ENCODE measurements around the gene SLC35F3. TPM values are rescaled to one million over a fixed set of nuclear protein-coding genes. Genes with fewer than 3 reads are reported as not detected.

SLC35F3 gene
- total RNA-seq, 1 donor from 2014 or later, result 1.6 TPM

DNA sequence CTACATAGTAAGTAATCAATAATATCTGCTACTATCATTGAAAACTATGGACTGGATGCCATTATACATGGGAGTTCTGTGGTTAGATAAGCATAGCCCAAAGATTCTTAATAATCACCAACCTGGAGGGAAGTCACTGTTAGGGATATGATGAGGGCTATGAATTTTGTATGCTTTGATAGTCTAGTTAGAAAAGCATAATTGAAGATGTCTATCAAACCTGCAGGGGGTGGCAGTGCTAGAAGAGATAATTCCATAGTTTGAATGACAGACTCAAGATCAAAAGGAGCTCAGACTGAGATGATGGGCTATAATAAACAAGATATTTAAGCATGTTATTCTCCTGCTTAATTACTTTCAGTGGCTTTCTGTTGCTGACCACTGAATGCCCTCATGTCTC, 453.4 kb downstream of the SLC35F3 start:
- TF ChIP-seq, protein P1, sequence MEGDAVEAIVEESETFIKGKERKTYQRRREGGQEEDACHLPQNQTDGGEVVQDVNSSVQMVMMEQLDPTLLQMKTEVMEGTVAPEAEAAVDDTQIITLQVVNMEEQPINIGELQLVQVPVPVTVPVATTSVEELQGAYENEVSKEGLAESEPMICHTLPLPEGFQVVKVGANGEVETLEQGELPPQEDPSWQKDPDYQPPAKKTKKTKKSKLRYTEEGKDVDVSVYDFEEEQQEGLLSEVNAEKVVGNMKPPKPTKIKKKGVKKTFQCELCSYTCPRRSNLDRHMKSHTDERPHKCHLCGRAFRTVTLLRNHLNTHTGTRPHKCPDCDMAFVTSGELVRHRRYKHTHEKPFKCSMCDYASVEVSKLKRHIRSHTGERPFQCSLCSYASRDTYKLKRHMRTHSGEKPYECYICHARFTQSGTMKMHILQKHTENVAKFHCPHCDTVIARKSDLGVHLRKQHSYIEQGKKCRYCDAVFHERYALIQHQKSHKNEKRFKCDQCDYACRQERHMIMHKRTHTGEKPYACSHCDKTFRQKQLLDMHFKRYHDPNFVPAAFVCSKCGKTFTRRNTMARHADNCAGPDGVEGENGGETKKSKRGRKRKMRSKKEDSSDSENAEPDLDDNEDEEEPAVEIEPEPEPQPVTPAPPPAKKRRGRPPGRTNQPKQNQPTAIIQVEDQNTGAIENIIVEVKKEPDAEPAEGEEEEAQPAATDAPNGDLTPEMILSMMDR (conservative IDR thresholded peaks at IDR 0.05; ENCODE audit: low read depth, low read length), result no peak
- H3K4me3 ChIP-seq (ENCODE audit: low read depth, low read length), result peak overlapping the region; percentile 52
- DNase-seq (ENCODE audit: low read depth), result no peak

DNA sequence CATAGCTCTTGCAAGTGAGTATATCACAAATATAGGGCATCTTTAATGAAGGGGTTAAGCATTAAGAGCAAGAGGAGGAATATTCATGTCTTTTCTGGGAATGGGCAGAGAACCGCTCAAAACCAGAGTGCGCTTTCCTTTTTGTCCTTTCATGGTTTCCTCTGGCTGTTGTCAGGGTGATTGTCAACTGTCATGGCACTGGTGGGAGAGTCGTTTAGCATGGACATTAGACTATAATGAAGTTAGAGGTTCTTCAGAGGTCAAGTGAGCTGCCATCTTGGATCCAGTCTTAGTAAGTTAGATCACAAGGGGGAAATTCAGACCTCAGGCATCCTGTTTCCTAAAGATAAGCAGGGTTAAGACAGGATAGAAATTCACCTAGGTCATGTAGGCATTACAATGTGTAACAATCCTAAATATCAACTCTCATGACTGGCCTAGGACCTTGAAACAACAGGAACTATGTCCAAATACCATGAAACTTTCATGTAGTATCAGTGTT, 456.7 kb downstream of the SLC35F3 start:
- no peak for DNase-seq (ENCODE audit: low read depth)
- no peak overlapping the region for H3K4me3 ChIP-seq (ENCODE audit: low read depth, low read length)
- TF ChIP-seq, protein P1 (conservative IDR thresholded peaks at IDR 0.05; ENCODE audit: low read depth, low read length), result no peak

DNA sequence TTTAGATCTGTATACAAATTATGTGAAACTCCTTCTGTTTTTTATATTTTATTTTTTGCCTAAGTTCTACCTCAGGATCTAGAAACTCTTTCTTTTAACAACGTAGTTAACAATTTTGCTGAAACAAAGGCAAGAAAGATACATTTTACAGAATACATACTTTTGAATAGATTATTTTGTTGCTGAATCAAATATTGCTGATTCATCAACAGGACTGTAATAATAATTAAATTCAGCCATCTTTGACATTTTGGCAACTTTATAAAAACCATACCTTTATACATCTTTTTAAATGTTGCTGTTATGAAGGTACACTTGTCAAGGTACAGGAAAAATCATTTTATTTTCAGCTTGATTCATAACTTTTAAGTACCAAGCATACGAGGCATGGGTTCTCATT, 458.1 kb downstream of the SLC35F3 start:
- H3K4me3 ChIP-seq (ENCODE audit: low read depth, low read length), result no peak overlapping the region
- TF ChIP-seq, protein P1 (conservative IDR thresholded peaks at IDR 0.05; ENCODE audit: low read depth, low read length), result no peak
- DNase-seq (ENCODE audit: low read depth), result no peak

DNA sequence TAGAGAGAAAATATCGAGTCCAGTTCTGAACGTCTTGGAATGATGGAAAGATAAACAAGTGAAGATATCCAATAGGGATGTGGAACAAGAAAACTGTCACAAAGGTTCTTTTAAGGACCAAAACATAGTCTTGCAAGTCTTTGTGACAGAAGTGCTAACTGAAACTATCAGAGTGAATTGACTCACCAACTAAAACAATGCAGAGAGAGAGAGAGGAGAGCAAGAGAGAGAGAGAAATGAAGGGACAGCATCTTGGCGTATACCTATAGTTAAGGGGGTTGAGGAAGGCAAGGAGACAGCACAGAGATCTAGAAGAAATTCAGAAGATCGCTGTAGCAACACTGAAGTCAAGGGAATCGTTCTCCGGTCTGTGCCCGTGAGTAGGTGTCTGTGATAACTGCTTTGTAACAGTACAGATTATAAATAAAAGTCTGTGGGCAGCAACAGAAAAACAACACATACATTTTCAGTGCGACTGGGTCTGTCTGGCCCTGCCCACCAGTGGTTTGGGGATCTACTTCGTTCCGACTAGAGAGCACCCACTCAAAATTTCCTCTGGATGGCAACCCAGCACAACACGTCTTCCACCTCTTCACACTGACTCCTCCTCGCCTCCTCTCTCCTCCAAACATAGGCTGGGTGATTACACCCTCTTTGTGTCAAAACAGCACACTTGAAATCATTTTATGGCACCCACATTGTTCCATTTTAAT, 464.0 kb downstream of the SLC35F3 start:
- H3K4me3 ChIP-seq (ENCODE audit: low read depth, low read length), result no peak overlapping the region
- no peak for DNase-seq (ENCODE audit: low read depth)
- TF ChIP-seq, protein P1 (conservative IDR thresholded peaks at IDR 0.05; ENCODE audit: low read depth, low read length), result no peak

DNA sequence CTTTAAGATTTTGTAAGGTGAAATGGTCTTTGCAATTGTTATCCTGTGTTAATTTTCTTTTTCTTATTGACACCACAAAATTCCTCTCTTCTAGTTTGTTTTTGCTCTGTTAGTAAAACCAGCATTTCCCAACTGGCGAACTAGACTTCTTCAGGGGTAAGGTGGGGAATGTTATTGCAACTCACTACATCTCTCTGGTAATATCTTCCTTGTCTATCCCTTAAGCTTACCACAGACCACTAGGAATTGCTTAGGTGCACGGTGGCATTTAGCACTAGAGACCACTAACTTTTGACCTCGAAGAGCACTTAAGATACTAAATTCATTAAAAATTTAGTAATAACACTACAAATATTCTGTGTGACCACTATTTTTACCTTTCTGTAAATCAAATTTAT, 464.6 kb downstream of the SLC35F3 start:
- DNase-seq (ENCODE audit: low read depth), result no peak
- TF ChIP-seq, protein P1 (conservative IDR thresholded peaks at IDR 0.05; ENCODE audit: low read depth, low read length), result no peak
- no peak overlapping the region for H3K4me3 ChIP-seq (ENCODE audit: low read depth, low read length)

DNA sequence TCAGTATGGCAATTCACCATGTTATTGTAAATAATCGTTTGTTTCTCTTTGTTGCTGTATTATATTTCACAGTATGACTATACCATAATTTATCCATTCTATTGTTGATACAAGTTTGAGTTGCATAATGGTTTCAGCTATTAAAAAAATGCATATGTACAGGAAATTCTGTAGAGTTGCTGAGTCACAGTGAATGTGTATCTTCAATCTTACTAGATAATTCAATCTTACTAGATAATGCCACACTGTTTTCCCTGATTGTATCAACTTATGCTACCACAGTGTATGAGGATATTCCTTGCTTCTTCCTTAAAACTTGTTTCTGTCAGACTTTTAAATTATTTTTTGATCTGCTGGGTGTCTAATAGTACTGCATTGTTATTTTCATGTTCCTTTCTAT, 465.3 kb downstream of the SLC35F3 start:
- no peak overlapping the region for H3K4me3 ChIP-seq (ENCODE audit: low read depth, low read length)
- no peak for DNase-seq (ENCODE audit: low read depth)
- TF ChIP-seq, protein P1 (conservative IDR thresholded peaks at IDR 0.05; ENCODE audit: low read depth, low read length), result no peak

DNA sequence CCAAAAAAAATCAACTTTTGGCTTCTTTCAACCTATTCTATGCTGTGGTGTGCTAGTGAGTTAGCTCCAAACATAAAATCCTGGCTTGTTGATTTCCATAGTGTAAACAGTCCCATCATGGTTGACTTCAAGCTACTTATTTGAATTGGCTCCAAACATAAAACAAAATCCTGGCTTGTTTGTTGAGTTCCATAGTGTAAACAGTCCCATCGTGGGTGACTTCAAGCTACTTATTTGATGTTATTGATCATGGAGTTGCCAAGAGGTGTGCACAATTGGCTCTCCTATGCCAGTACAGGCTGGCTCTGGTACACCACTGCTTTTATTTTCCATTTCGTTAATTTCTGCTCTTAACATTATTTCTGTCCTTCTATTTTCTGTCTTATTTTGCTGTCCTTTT, 466.9 kb downstream of the SLC35F3 start:
- no peak for DNase-seq (ENCODE audit: low read depth)
- TF ChIP-seq, protein P1 (conservative IDR thresholded peaks at IDR 0.05; ENCODE audit: low read depth, low read length), result no peak
- H3K4me3 ChIP-seq (ENCODE audit: low read depth, low read length), result no peak overlapping the region
